ENCODE data around the gene KANSL3. TPM values are rescaled to one million over a fixed set of nuclear protein-coding genes. Genes with fewer than 3 reads are reported as not detected.
"Not testable (repeated sequence)": the region's sequence is repeated elsewhere in the genome, so short reads cannot be mapped to it uniquely, and the experiment has no call there.

KANSL3 gene
- total RNA-seq, 1 donor from 2014 or later = 32.5 TPM

- H3K27me3 Mint-ChIP-seq (ENCODE audit: unreplicated experiment) = no peaks in the 10 kb centered on the region
- no peak overlapping the region for H3K4me3 Mint-ChIP-seq (ENCODE audit: unreplicated experiment)
- no peaks in the 10 kb centered on the region for H3K36me3 Mint-ChIP-seq (ENCODE audit: unreplicated experiment)
- DNase-seq = no peak
- no peak overlapping the region for H3K27ac Mint-ChIP-seq (ENCODE audit: unreplicated experiment)
- no peak for TF ChIP-seq CTCF (IDR thresholded peaks at IDR 0.05; ENCODE audit: partially characterized antibody, unreplicated experiment)
- H3K4me1 Mint-ChIP-seq (ENCODE audit: low read depth, unreplicated experiment) = no peaks in the 10 kb centered on the region
- no peaks in the 10 kb centered on the region for H3K9me3 Mint-ChIP-seq (ENCODE audit: unreplicated experiment)
Measured at GRCh38 chr2:96655526-96655925, 17.4 kb upstream of the KANSL3 start.

GRCh38 chr2:96654791-96655190 is 16.7 kb upstream of the KANSL3 start:
- not testable (repeated sequence) for H3K4me1 Mint-ChIP-seq (ENCODE audit: low read depth, unreplicated experiment); DNase-seq; H3K27me3 Mint-ChIP-seq (ENCODE audit: unreplicated experiment); H3K4me3 Mint-ChIP-seq (ENCODE audit: unreplicated experiment); H3K27ac Mint-ChIP-seq (ENCODE audit: unreplicated experiment); H3K36me3 Mint-ChIP-seq (ENCODE audit: unreplicated experiment); H3K9me3 Mint-ChIP-seq (ENCODE audit: unreplicated experiment)

- H3K27me3 Mint-ChIP-seq (ENCODE audit: unreplicated experiment) = peaks cover 1% of the 10 kb centered on the region
- no peaks in the 10 kb centered on the region for H3K36me3 Mint-ChIP-seq (ENCODE audit: unreplicated experiment)
- H3K4me1 Mint-ChIP-seq (ENCODE audit: low read depth, unreplicated experiment) = no peaks in the 10 kb centered on the region
- H3K9me3 Mint-ChIP-seq (ENCODE audit: unreplicated experiment) = no peaks in the 10 kb centered on the region
- H3K4me3 Mint-ChIP-seq (ENCODE audit: unreplicated experiment) = no peak overlapping the region
- DNase-seq = no peak
- H3K27ac Mint-ChIP-seq (ENCODE audit: unreplicated experiment) = no peak overlapping the region
- TF ChIP-seq CTCF (IDR thresholded peaks at IDR 0.05; ENCODE audit: partially characterized antibody, unreplicated experiment) = no peak
Measured at GRCh38 chr2:96651793-96652192, 13.7 kb upstream of the KANSL3 start.

- Mint-ChIP-seq H3K4me1 (ENCODE audit: low read depth, unreplicated experiment) (no peaks in the 10 kb centered on the region), H3K36me3 (ENCODE audit: unreplicated experiment) (no peaks in the 10 kb centered on the region), H3K27me3 (ENCODE audit: unreplicated experiment) (peaks cover 6% of the 10 kb centered on the region), H3K9me3 (ENCODE audit: unreplicated experiment) (peaks cover under 1% of the 10 kb centered on the region), H3K4me3 (ENCODE audit: unreplicated experiment) (no peak overlapping the region), H3K27ac (ENCODE audit: unreplicated experiment) (no peak overlapping the region)
- no peak for TF ChIP-seq CTCF (IDR thresholded peaks at IDR 0.05; ENCODE audit: partially characterized antibody, unreplicated experiment)
- DNase-seq = no peak
Measured at GRCh38 chr2:96649342-96649741, 11.2 kb upstream of the KANSL3 start.

GRCh38 chr2:96648306-96648930 is 10.3 kb upstream of the KANSL3 start:
- DNase-seq = no peak
- H3K4me1 Mint-ChIP-seq (ENCODE audit: low read depth, unreplicated experiment) = no peaks in the 10 kb centered on the region
- no peak overlapping the region for H3K27ac Mint-ChIP-seq (ENCODE audit: unreplicated experiment)
- no peak overlapping the region for H3K4me3 Mint-ChIP-seq (ENCODE audit: unreplicated experiment)
- no peak for TF ChIP-seq CTCF (IDR thresholded peaks at IDR 0.05; ENCODE audit: partially characterized antibody, unreplicated experiment)
- peaks cover 6% of the 10 kb centered on the region for H3K27me3 Mint-ChIP-seq (ENCODE audit: unreplicated experiment)
- peaks cover 1% of the 10 kb centered on the region for H3K9me3 Mint-ChIP-seq (ENCODE audit: unreplicated experiment)
- H3K36me3 Mint-ChIP-seq (ENCODE audit: unreplicated experiment) = no peaks in the 10 kb centered on the region
